OCI-LY3 (cell line): ENCODE results near the gene NINJ1.

Experiments
- H2AFZ ChIP-seq: fragments of 200-600, 300-600 bp; shearing (Covaris generic); 2 replicates; pipeline ENCODE4 v1.6.0; 2014; ENCODE audit warnings: antibody characterized with exemption, low read depth, low read length
- H3K27ac ChIP-seq: fragments of 200-600, 300-600 bp; sonication (generic); 2 replicates; pipeline ENCODE4 v1.5.1; 2014; ENCODE audit warnings: mild to moderate bottlenecking, low read length, moderate library complexity, mixed read lengths
- H3K27me3 ChIP-seq: fragments of 200-600, 300-600 bp; sonication (generic); 2 replicates; pipeline ENCODE4 v1.6.1; 2014; ENCODE audit warnings: low read depth, low read length, mixed read lengths
- H3K36me3 ChIP-seq: fragments of 200-600, 300-600 bp; sonication (generic); replicated peaks from 2 replicates; pipeline ENCODE3; 2014; ENCODE audit warnings: low read depth, low read length, mixed read lengths
- H3K4me1 ChIP-seq: fragments of 300-600, 200-600 bp; sonication (generic); 2 replicates; pipeline ENCODE4 v1.6.1; 2014; ENCODE audit warnings: low read length, mixed read lengths
- H3K4me2 ChIP-seq: fragments of 200-600, 300-600 bp; sonication (generic); 2 replicates; pipeline ENCODE4 v1.6.1; 2014; ENCODE audit warnings: low read length, mixed read lengths
- H3K4me3 ChIP-seq: fragments of 300-600, 200-600 bp; sonication (generic); 2 replicates; pipeline ENCODE4 v1.5.1; 2014; ENCODE audit warnings: antibody characterized with exemption, mild to moderate bottlenecking, low read length, moderate library complexity
- H3K79me2 ChIP-seq: fragments of 300-600, 200-600 bp; shearing (Covaris generic); 2 replicates; pipeline ENCODE4 v1.6.1; 2014; ENCODE audit warnings: mild to moderate bottlenecking, low read length, mixed read lengths
- H3K9ac ChIP-seq: fragments of 300-600, 200-600 bp; shearing (Covaris generic); 2 replicates; pipeline ENCODE4 v1.6.0; 2014; ENCODE audit warnings: mild to moderate bottlenecking, low read length, moderate library complexity
- H3K9me3 ChIP-seq: fragments of 200-600, 300-600 bp; shearing (Covaris generic); 2 replicates; pipeline ENCODE4 v1.6.1; 2014; ENCODE audit warnings: low read length, mixed read lengths; ENCODE audit not compliant: insufficient read depth
- H4K20me1 ChIP-seq: fragments of 200-600, 300-600 bp; sonication (generic); 2 replicates; pipeline ENCODE4 v1.6.1; 2016; ENCODE audit warnings: low read length, mixed read lengths; ENCODE audit not compliant: insufficient read depth
- EZH2phosphoT487 ChIP-seq: fragments of 200-600 bp; shearing (Covaris generic); IDR thresholded peaks from 2 replicates; pipeline ENCODE4 v1.6.1; 2018; ENCODE audit warnings: antibody characterized with exemption, mixed run types, low read depth
- TF ChIP-seq, protein P1 (sequence below): fragments of 200-600, 300-600 bp; sonication (generic); IDR thresholded peaks from 2 replicates; pipeline ENCODE4 v1.5.1; 2014; ENCODE audit warnings: antibody characterized with exemption, low read length, low read depth

The NINJ1 gene

DNA sequence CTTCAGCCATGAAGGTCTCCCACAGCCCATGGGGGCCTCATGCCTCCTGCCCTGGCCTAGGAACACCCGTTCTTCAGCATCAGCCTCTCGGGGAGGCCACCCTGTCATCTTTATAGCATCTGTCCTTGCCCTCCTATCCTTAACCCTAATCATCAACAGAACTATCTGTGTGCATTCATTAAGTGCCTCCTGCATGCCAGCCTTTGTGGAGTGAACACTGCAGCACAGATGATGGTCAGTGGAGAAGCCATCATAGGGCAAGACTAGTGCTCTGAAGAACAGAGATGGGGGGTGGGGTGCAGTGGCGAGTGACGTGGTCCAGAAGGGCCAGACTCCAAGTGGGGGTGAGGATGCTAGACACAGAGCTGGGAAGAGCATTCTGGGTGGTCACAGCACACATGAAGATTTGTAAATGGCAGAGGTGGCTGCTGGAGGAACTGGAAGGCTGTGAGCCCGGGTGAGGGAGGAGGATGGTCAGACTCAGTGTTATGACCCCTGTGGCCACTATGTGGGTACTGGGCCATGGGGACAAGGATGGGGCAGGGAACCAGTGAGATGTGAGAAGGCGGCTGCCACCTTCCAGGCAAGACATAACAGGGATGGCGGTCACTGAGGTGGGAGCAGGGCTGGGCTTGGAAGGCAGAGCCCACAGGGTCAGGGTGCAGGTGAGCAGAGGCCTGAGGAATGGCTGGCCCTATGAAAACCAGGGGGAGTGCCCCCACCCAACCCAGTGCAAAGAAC, 41.6 kb downstream of the NINJ1 start:
- Histone ChIP-seq H3K27me3 (no peaks in the 10 kb centered on the region), H3K79me2 (peaks cover 5% of the 10 kb centered on the region; the same call in 1 of the 2 replicates), H3K9ac (no peak overlapping the region), H3K36me3 (peaks cover 6% of the 10 kb centered on the region), H3K27ac (peak overlapping the region; percentile 97; the same call in 1 of the 2 replicates), H2AFZ (no peak overlapping the region), H3K4me2 (peak overlapping the region; percentile 100; the same call in 1 of the 2 replicates), H3K4me3 (no peak overlapping the region), H3K4me1 (peaks cover 53% of the 10 kb centered on the region), H4K20me1 (no peaks in the 10 kb centered on the region), H3K9me3 (peaks cover 12% of the 10 kb centered on the region)
- TF ChIP-seq, protein P1, sequence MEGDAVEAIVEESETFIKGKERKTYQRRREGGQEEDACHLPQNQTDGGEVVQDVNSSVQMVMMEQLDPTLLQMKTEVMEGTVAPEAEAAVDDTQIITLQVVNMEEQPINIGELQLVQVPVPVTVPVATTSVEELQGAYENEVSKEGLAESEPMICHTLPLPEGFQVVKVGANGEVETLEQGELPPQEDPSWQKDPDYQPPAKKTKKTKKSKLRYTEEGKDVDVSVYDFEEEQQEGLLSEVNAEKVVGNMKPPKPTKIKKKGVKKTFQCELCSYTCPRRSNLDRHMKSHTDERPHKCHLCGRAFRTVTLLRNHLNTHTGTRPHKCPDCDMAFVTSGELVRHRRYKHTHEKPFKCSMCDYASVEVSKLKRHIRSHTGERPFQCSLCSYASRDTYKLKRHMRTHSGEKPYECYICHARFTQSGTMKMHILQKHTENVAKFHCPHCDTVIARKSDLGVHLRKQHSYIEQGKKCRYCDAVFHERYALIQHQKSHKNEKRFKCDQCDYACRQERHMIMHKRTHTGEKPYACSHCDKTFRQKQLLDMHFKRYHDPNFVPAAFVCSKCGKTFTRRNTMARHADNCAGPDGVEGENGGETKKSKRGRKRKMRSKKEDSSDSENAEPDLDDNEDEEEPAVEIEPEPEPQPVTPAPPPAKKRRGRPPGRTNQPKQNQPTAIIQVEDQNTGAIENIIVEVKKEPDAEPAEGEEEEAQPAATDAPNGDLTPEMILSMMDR = no peak
- TF ChIP-seq EZH2phosphoT487 = no peak

- peak overlapping the region; percentile 60; the same call in 1 of the 2 replicates for H3K27ac ChIP-seq
Observed at GRCh38 chr9:93091453-93092081, 42.5 kb downstream of the NINJ1 start.

GRCh38 chr9:93091056-93091452, 43.0 kb downstream of the NINJ1 start:
- H3K79me2 ChIP-seq = no peaks in the 10 kb centered on the region
- H3K9me3 ChIP-seq = peaks cover 12% of the 10 kb centered on the region
- no peak overlapping the region for H2AFZ ChIP-seq
- H3K4me2 ChIP-seq = no peak overlapping the region
- no peak overlapping the region for H3K9ac ChIP-seq
- peak overlapping the region; percentile 60; the same call in 1 of the 2 replicates for H3K27ac ChIP-seq
- peak overlapping the region; percentile 5; the same call in 1 of the 2 replicates for H3K4me3 ChIP-seq
- TF ChIP-seq, protein P1 = no peak
- TF ChIP-seq EZH2phosphoT487 = no peak
- peaks cover 8% of the 10 kb centered on the region for H3K36me3 ChIP-seq
- H4K20me1 ChIP-seq = no peaks in the 10 kb centered on the region
- H3K4me1 ChIP-seq = peaks cover 45% of the 10 kb centered on the region
- H3K27me3 ChIP-seq = no peaks in the 10 kb centered on the region

More at GRCh38 chr9:93091453-93092081, 42.5 kb downstream of the NINJ1 start:
- Histone ChIP-seq H3K36me3 (peaks cover 8% of the 10 kb centered on the region), H3K4me3 (peak overlapping the region; percentile 5; the same call in 1 of the 2 replicates), H4K20me1 (no peaks in the 10 kb centered on the region), H2AFZ (no peak overlapping the region), H3K4me1 (peaks cover 45% of the 10 kb centered on the region), H3K79me2 (peaks cover under 1% of the 10 kb centered on the region; the same call in 1 of the 2 replicates), H3K4me2 (no peak overlapping the region), H3K27me3 (no peaks in the 10 kb centered on the region), H3K9me3 (peaks cover 12% of the 10 kb centered on the region), H3K9ac (no peak overlapping the region)
- no peak for TF ChIP-seq EZH2phosphoT487
- TF ChIP-seq, protein P1 = no peak

- Histone ChIP-seq H3K27me3 (no peaks in the 10 kb centered on the region), H3K4me1 (peaks cover 45% of the 10 kb centered on the region), H3K79me2 (no peaks in the 10 kb centered on the region), H3K9ac (no peak overlapping the region), H3K4me3 (no peak overlapping the region), H3K9me3 (peaks cover 12% of the 10 kb centered on the region), H2AFZ (no peak overlapping the region), H3K27ac (no peak overlapping the region), H4K20me1 (no peaks in the 10 kb centered on the region), H3K36me3 (peaks cover 13% of the 10 kb centered on the region), H3K4me2 (no peak overlapping the region)
- TF ChIP-seq EZH2phosphoT487 = no peak
- TF ChIP-seq, protein P1 = no peak
Observed at GRCh38 chr9:93090091-93090655, 43.9 kb downstream of the NINJ1 start.
